Activated CD8-positive, alpha-beta memory T cell treated with anti-CD3 and anti-CD28 coated beads, Interleukin-2, amount 50 U/mL, for 24 hours (primary cell): ENCODE data around the gene ACOX3.

Source experiments
- DNase-seq: peaks from one replicate; pipeline ENCODE4 v3.0.0-alpha.2; 2020; ENCODE audit errors: extremely low read depth

ACOX3 gene

DNA sequence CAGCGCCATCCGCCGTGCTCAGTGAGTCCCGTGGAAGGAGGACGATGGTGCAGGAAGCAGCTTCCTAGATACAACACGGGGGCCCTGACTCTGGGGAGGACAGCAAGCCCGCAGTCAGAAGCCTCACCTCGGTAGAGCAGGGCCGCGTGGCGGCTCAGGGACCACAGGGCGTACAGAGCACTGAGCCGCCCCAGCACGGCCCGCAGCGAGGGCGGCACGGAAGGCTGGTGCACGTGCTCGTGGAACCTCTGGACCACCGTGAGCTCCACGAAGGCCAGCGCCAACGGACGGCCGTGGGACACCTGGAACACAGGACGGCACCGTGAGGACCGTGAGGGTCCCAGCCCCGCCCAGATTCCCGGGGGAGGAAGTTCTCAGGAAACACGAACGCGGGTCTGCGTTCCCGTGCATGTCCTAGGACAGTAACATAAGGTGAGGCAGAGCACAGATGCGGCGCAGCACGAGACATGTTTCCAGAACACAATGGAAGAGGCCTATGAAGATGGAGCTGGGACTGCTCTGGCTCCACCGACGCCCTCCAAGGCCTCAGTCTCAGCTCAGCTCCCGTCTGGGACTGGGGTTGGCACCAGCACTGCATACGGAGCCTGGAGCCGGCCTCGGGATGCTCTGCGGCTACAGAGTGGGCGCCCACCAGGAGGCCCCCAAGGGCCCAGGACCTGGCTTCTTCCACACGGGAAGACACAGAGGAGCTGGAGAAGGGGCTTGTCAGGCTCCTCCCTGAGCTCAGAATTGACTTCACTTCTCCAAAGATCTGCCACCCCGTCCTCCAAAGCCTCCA is 65.5 kb downstream of the ACOX3 start:
- DNase-seq, result no peak

DNA sequence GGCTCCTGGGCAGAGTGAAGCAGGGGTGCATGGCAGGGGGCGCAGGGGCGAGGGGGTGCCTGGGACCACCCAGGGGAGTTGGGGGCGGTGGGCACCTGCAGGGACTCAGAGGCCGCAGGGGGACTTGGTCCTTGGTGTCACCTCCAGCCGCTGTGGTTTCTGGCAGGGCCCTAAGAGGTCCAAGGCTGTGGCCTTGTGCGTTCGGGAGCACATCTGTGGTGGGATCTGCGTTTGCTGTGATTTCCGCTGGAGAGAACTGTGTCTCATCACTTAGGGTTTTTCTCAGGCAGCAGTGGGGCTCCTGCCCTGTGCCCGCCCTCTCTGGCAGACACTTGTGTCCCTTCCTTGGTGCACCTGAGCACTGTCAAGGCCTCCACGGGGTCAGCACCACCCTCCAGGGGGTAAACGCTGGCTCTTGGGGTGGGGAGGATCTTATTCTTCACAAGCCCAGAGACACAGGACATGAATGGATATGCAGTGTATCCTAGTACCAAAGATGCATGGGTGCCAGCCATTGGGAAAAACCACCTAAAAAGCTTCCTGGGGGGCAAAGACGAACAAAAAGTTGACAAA is 66.5 kb downstream of the ACOX3 start:
- DNase-seq, result no peak

DNA sequence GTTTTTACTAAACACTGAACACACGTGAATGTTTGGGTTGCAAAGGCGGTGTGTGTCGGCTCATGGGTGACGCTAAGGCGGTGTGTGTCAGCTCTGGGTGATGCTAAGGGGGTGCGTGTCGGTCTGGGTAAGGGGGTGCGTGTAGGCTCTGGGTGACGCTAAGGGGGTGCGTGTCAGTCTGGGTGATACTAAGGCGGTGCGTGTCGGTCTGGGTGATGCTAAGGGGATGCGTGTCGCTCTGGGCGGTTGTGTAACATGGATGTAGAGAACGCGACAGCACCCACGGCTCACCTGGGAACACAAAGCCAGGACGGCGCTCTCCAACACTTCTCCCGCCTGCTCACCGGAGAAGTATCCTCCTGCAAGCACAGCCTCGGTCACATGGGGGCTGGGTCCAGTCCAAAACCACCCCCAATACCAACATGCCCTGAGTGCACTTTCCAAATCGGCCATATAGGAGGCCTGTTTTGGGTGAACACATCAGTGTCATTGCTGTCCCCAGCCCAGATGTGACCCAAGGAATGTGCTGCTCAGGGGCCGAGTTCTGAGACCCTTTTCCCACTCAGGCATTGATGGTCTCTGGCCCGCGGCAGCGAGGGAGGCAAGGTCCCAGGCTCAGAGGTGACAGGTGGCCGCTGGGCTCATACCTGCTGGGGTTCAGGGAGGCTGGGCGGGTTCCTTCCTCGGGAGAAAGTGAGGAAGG is 67.1 kb downstream of the ACOX3 start:
- DNase-seq, result no peak

DNA sequence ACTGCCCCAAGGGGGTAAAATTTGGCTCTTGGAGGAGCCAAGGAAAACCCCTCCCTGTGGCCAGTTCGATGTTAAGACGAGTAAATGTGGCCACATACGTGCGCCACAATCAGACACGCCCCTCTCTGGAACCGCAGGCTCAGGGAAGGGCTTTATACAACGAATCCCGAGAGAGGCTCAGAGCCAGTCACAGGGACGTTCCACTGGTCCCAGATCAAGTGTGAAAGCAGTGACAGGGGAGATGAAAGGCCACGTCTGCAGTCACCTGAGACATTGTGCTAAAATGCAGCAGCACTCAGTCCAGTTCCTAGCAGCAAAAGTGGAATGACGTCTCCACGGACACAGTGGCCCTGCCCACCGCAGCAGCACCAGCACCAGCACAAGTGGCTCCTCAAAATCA is 68.0 kb downstream of the ACOX3 start:
- no peak for DNase-seq

DNA sequence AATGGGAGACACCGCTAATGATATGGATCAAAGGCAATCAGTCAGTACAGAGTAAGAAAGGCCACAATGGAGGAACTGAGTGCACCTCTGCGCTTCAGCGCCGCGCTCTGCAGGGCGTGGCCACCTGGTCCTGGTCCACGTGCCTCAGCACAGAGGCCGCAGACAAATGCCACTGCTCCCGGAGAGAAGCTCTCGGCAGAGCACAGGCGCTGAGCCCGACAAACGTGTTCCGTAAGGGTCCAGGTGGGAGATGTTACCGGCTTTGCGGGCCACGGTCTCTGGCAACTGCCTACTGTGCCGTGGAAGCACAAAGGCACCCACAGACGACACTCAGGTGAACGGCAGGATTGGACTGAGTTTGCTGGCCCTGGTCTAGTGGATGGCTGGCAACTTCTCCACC is 68.9 kb downstream of the ACOX3 start:
- DNase-seq, result no peak

DNA sequence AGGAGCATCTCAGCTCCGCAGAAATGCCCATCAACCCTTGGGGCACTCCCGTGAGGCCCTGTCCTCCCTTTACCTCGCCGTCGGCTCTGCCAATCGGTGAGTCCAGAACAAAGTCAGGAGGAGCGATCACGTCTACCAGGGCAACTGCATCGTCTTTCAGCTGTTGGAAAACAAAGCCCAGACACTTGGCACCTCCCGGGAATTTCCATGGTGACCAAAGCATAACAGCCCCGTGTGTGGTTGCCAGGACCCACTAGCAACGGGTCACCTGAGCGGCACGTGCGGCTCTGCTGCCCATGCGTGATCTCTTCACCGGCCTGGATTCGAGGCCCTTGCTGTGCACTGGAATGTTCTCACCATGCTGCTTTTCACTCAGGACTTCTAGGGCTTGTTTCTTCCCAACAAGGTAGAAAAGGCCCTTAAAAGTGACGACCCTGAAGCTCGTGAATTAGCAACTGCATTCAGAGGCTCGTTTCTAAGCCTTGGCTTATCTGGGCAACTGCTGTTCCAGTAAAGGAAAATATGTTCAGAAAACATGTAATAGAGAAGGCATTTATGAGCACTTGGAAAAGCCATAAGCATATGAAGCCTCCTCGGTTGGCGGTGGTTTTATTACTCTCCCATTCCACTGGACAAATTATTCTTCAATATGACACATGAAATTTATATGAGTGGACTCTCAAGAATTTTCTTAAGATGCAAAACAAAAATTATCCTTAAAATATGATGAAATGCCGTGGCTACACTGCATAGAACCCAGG is 69.5 kb downstream of the ACOX3 start:
- no peak for DNase-seq

DNA sequence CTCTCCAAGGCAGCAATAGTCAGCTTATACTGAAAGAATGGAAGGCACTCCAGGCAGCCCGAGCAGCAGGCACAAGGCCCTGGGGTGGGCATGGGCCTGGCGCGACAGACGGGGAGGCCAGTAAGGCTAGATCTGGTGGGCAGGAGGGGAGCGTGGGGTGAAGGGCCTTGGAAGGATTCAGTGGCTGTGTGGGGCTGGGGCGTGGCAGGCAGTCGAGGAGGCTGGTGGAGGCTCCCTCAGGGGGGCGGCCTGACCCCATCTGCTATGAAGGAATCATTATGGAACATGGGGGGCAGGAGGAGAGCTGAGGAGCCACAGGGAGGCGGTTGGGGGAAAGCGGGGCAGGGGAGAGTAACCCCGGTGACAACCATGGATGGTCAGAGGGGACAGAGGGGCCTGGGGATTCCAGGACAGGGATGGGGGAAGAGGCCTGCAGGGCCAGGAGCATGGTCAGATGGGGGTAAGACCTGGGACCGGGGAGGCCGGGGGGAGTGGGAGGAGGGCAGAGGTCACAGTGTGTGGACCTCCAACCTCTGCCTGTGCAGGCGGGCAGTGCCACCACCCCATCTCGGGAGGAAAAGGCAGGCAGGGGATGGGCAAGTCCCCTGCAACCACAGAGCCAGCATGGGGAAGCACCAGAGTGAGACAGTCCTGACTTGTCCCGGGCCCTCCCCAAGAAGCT is 70.3 kb downstream of the ACOX3 start:
- no peak for DNase-seq

DNA sequence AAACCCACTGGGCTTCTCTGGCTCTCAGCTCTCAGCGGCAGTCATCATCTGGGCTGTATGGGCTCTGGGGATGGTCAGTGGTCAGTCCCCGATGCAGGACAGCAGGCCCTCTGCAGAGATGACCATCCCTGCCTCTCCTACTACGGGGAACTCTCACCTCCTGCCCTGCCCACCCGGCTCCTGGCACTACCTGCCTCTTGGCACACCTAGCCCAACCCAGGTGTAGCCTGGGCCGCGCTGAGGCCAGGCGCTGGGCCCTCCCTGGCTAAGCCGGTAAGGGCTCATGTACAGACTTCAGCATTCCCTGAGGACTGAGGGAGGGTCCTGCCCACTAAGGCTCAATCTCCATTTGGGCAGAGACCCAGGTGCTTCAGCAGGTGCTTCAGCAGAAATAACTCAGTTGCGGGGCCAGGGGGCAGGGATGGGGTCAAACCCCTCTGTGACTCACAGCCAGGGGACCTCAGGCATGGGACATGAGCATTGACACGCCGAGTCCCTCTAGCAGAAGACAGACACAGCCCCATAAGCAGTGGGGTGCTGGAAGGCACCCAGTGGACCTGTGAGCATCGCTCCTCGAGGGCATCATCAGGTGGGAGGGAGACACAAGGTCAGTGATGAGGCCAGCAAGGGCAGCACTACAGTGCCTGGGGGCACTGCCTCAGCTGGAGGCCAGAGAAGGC is 71.0 kb downstream of the ACOX3 start:
- DNase-seq, result no peak

DNA sequence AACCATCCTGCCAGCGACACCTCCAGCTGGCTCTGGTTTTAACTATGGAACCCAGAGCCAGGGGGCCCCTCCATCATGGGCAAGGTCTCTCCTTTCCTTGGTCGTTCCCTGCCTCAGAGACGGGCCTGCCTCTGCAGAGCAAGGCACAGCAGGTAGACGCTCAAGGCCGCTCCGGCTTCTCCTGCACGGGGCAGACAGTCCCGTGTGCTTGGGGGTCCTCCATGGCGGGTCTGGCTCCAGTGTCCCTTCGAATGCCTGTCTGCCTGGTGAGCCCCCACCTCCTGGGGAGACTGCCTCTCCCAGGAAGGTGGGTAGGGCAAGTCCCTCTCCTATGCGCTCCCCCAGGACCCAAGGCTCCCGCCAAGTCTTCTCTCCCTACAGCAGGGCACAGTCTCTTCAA is 71.5 kb downstream of the ACOX3 start:
- no peak for DNase-seq

DNA sequence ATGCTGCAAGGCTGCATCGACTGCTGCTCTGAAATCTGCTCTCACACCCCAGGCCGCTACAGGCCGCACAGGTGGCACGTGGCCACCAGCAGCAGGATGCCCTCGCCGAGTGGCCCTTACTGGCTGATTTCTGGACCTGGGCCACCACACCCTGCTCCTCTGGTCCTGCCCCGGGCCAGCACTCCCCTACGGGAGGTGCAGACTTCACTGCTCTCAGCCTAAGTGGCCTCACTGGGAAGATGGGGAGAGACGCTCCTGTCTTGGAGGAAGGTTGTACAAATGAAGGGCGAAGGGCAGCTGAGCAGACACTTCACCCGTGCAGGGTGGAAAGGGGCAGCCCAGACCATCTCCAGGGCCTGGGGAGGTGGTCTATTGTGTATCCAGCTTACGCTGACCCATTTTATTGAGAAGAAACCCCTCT is 72.5 kb downstream of the ACOX3 start:
- DNase-seq, result no peak

DNA sequence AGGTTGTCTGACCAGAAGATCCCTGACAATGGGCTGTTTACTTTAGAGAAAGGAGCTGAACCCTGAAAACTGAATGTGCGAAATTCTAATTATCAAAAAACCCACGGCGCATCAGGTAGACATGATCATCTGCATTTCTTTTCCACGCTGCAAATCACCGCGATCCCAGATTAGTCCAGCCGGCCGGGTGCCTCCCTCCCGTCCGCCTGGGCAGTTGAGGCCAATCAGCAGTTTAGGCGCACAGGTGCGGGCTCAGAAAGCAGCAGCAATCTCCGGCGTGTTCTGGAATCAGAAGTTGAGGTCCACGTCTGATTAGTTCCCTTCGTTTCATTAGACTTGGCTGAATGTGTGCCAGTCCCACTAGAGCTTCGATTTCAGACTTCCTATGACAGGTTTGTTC is 73.9 kb downstream of the ACOX3 start:
- no peak for DNase-seq

DNA sequence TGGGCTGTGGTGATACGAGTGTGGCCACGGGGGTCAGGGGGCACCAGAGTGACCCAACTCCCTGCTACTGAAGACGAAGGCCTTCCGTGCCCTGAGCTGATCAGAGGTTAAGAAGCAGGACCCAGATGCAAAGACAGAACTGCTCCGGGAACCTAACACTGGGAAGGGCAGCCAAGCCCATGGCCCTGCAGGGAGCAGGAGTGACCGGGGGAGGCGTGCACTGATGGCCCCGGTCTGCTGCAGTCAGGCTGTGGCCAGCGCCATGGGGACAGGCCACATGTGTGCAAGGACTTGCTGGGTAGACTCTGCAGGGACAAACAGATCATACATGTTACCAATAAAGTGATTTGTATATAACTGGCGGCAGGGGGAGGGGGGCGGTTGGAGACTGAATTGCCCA is 74.6 kb downstream of the ACOX3 start:
- DNase-seq, result no peak

DNA sequence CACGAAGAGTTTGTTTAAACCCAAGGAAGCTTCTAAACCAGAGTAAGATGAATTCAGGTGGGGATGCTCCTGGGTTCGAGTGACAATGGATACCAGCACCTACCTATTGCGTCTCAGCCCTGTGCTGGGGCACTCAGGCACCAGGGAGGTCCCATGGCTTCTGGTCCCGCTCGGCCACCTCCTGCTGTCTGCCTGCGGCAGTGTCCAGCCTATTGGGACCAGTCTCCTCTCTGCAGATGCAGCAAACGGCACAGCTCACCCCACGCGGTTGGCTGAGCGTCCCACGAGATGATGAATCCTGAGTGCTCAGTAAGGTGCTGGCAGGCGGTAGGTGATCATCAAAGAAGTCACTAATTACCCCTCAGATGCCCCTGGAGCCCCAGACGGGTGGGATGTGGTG is 75.2 kb downstream of the ACOX3 start:
- DNase-seq, result no peak

DNA sequence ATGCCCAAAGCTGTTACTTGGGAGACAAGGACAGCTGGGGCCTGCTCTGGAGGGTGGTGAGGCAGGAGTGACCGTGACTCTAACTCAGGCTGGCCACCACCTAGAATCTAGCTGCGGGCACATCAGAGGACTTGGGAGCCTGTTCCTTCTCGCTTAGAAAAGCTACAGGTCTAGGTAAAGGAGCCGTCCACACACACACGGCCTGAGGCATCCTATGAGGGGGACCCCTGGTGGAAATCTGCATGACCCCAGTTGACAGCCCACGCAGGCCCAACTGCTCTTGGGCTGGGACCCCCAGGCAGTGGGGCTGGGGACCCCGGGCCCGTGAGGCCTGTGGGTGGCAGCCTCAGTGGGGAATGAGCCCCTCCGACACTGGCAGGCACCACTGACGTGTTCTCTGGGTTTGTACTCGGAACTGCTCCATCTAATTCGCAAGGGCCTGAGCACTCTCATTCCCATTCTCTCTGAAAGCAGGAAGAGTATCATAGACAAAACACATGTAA is 75.6 kb downstream of the ACOX3 start:
- no peak for DNase-seq

DNA sequence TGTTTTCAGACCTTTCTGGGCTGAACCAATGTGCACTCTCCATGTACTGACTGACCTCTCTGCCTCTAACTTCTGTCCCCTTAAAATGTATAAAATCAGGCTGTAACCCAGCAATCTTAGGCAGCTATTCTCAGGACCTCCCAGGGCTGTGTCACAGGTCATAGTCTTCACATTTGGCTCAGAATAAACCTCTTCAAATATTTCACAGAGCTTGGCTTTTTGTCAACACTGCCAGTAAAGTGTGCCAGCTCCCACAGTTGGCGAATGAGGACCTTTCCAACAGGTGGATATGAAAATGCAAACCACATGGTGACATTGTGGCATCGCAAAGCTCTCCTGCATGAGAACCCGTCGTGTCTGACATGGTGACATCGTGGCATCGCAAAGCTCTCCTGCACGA is 76.4 kb downstream of the ACOX3 start:
- DNase-seq, result no peak

DNA sequence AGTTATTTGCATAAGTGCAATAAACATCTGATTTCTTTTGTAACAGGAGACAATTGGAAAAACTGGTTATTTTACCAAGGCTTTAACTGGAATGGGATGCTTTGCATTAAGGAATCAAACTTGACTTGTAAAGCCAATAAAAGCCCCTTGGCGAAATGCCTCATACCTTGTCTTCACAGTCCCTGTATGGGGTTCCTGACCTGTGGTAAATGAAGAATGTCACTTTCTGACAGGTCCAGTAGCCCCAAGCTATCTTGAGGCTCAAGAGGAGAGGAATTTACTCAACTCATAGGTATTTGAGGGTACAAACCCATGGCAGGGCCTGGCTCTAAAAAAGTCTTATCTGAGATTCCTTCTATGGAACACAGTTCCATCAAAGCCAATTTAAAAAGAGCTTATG is 78.0 kb downstream of the ACOX3 start:
- no peak for DNase-seq

DNA sequence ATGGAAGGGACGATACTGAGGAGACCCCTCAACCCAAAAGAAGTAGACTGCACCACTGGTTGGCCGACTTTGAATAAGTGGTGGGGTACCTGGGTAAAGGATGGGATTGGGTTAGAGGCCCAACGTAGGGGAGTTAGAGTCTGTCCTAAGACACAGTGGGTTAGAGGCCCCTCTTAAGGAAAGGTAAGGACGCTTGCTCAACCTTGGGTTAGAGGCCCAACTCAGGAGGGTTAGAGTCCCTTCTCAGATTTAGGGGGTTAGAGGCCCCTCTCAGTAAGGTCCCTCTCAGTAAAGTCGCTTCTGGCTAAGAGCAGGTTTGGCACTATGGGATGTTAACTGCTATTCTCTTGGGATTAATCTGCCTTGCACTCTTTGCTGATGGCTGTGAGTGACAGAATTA is 81.3 kb downstream of the ACOX3 start:
- DNase-seq, result no peak

DNA sequence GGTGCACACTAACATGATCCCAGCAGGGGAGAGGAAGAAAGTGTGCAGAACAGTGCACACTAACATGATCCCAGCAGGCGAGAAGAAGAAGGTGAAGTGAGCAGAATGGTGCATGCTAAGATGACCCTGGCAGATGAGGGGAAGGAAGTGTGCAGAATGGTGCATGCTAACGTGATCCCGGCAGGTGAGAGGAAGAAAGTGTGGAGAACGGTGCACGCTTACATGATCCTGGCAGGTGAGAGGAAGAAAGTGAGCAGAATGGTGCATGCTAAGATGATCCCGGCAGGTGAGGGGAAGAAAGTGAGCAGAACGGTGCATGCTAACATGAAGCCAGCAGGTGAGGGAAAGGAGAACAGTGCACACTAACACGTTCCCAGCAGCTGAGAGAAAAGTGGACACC is 83.7 kb downstream of the ACOX3 start:
- DNase-seq, result no peak

DNA sequence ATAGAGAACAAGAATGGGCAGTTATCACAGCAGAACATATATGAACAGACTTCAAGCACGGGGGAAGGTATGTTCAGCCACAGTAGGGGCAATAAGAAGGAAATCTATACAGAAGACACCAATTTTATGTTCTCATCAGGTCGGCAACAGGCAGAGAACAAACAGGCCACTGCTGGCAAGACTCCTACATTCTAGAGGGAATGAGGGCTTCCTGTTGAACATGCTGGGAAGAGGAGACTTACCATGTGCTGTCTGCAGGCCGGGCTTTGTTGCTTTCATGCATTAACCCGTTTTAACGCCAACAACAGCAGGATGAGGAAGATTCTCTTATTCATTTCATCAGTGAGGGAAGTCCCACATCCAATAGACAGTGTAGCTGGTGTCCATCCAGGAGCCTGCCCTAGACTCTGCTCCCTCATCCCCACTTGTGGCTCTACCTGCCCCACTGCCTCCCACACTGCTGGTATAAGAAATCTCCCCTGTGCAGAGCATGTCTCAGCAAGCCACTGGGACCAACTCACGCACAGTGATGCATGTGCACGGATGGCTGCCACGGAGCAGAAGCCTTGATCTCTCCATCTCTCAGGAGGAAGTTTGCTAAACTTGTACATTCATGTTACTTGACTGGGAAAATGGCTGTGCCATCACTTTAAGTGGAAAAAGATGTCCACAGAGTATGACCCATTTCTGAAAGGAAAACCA is 84.5 kb downstream of the ACOX3 start:
- no peak for DNase-seq

DNA sequence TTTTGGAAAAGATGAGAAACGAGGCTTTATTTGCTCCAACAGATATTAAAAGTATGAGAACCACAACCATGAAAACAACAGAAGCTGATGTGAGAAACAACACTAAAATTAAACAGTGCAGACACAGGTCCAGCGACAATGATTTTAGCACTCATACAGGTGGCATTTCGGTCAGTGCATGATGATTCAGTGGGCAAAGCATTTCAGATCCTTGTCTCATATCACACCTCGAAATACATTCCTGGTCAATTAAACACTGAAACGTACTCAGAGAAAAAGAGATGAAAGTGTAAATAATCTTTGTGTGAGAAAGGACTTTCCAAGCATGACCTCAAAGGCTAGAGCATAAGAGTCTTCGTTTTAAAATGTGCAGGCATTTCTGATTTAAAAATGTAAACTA is 85.2 kb downstream of the ACOX3 start:
- no peak for DNase-seq
